NCI-H460 (cell line): ENCODE data around the gene GRAMD2A. TPM values are rescaled to one million over a fixed set of nuclear protein-coding genes. Genes with fewer than 3 reads are reported as not detected.

Experiments
- DNase-seq: peaks from one replicate; pipeline ENCODE4 v3.0.0-alpha.2; 2016; ENCODE audit warnings: low read depth; ENCODE audit errors: extremely low read depth
- polyA plus RNA-seq: library from polyadenylated mRNA; depleted of rRNA; stranded (reverse); fragments of >200 nt; gene quantifications from 2 replicates; pipeline ENCODE4 v1.2.3, GENCODE V29; 2014; cell fraction: nucleus; rRNA removed
- total RNA-seq: library from RNA; depleted of rRNA; stranded (reverse); fragments of >200 nt; shearing (Covaris generic); gene quantifications from 2 replicates; pipeline ENCODE4 v1.2.3, GENCODE V29; 2014; rRNA removed

Gene GRAMD2A
- 0.25 and 0.43 TPM in 2 replicates for total RNA-seq
- 0.88 TPM in 1 of 2 replicates, not detected in the other for polyA plus RNA-seq

GRCh38 chr15:72197460-72198355 lies at the start of gene GRAMD2A:
Gene GRAMD2A, minus strand, starts transcription at chr15:72197787.
- DNase-seq = peak; percentile 42

- DNase-seq = no peak
These were observed 45.3 kb upstream of the GRAMD2A start for GRCh38 chr15:72242775-72243370.

GRCh38 chr15:72239652-72240051 lies 42.1 kb upstream of the GRAMD2A start:
- no peak for DNase-seq

- no peak for DNase-seq
These were observed 41.0 kb upstream of the GRAMD2A start for GRCh38 chr15:72238586-72238985.

GRCh38 chr15:72237853-72238224 lies 40.3 kb upstream of the GRAMD2A start:
- DNase-seq = no peak

- DNase-seq = peak; percentile 96
These were observed 39.7 kb upstream of the GRAMD2A start for GRCh38 chr15:72237029-72237852.

- no peak for DNase-seq
These were observed 38.9 kb upstream of the GRAMD2A start for GRCh38 chr15:72236381-72237003.

- no peak for DNase-seq
These were observed 37.7 kb upstream of the GRAMD2A start for GRCh38 chr15:72235298-72235697.

GRCh38 chr15:72233769-72234168 lies 36.2 kb upstream of the GRAMD2A start:
- no peak for DNase-seq

GRCh38 chr15:72231833-72232478 lies 34.4 kb upstream of the GRAMD2A start:
- DNase-seq = no peak

GRCh38 chr15:72231066-72231832 lies 33.7 kb upstream of the GRAMD2A start, which contains the start of gene PKM:
Gene PKM, minus strand, starts transcription at chr15:72231190. Its CDS starts 12,093 bp downstream, at chr15:72219097.
- peak; percentile 93 for DNase-seq

GRCh38 chr15:72230197-72231065 lies 32.8 kb upstream of the GRAMD2A start:
- peak; percentile 80 for DNase-seq

GRCh38 chr15:72229947-72230196 lies 32.3 kb upstream of the GRAMD2A start:
- no peak for DNase-seq

- no peak for DNase-seq
These were observed 31.7 kb upstream of the GRAMD2A start for GRCh38 chr15:72229076-72229946.

- DNase-seq = no peak
These were observed 30.1 kb upstream of the GRAMD2A start for GRCh38 chr15:72227720-72228119.

- peak; percentile 56 for DNase-seq
These were observed 29.6 kb upstream of the GRAMD2A start for GRCh38 chr15:72227192-72227586.

- no peak for DNase-seq
These were observed 25.7 kb upstream of the GRAMD2A start for GRCh38 chr15:72223278-72223677.

- peak; percentile 78 for DNase-seq
These were observed 24.8 kb upstream of the GRAMD2A start for GRCh38 chr15:72222393-72222792.
